SK-N-SH (cell line): ENCODE data around the gene ELFN2.

Experiments used
- CTCF ChIP-seq: fragments of 200-600 bp; sonication (generic); IDR thresholded peaks from 2 replicates; pipeline ENCODE4 v1.6.1; 2017; ENCODE audit warnings: antibody characterized with exemption, mild to moderate bottlenecking, moderate library complexity
- EP300 ChIP-seq, 2 experiments: IDR thresholded peaks; 2 replicates each; pipeline versions ENCODE4 v1.4.0 to v1.6.1; 2012; ENCODE audit warnings: borderline replicate concordance in 1 of 2, low read depth in 1 of 2, low read length in 1 of 2
- EZH2phosphoT487 ChIP-seq: fragments of 200-600 bp; sonication (generic); IDR thresholded peaks from 2 replicates; pipeline ENCODE4 v1.6.1; 2017; ENCODE audit warnings: low read depth, mixed run types, mild to moderate bottlenecking, antibody characterized with exemption, moderate library complexity, borderline replicate concordance
- FOXJ3 ChIP-seq: sonication (generic); formaldehyde crosslinking; IDR thresholded peaks from 2 replicates; pipeline ENCODE4 v1.5.1; 2020; ENCODE audit warnings: mild to moderate bottlenecking, missing genetic modification reagents
- IRF3 ChIP-seq: fragments of 150-350 bp; IDR thresholded peaks from 2 replicates; pipeline ENCODE4 v1.6.1; 2016; ENCODE audit warnings: mild to moderate bottlenecking, low read depth, low read length
- MAX ChIP-seq: IDR thresholded peaks from 2 replicates; pipeline ENCODE4 v1.4.0; 2012; ENCODE audit warnings: low read depth
- PBX3 ChIP-seq: IDR thresholded peaks from 2 replicates; pipeline ENCODE4; 2012
- RAD21 ChIP-seq: IDR thresholded peaks from 2 replicates; pipeline ENCODE4 v1.6.1; 2012; ENCODE audit warnings: mild to moderate bottlenecking, low read length
- SMC3 ChIP-seq: IDR thresholded peaks from 2 replicates; pipeline ENCODE4 v1.6.1; 2012; ENCODE audit warnings: low read depth, low read length, improper control_type of control experiment
- TAF1 ChIP-seq: IDR thresholded peaks from 2 replicates; pipeline ENCODE4 v1.6.1; 2012; ENCODE audit warnings: low read depth, mild to moderate bottlenecking, low read length, moderate library complexity, borderline replicate concordance
- TCF12 ChIP-seq: IDR thresholded peaks from 2 replicates; pipeline ENCODE4 v1.4.0; 2012
- TEAD4 ChIP-seq: IDR thresholded peaks from 2 replicates; pipeline ENCODE4 v1.4.0; 2012; ENCODE audit warnings: mild to moderate bottlenecking, borderline replicate concordance; ENCODE audit not compliant: insufficient read depth
- USF1 ChIP-seq: IDR thresholded peaks from 2 replicates; pipeline ENCODE4 v1.4.0; 2012; ENCODE audit warnings: low read depth, borderline replicate concordance
- ZBTB33 ChIP-seq: IDR thresholded peaks from 2 replicates; pipeline ENCODE4 v1.4.0; 2012; ENCODE audit warnings: low read depth, borderline replicate concordance

GRCh38 chr22:37427135-37427710, at the start of gene ELFN2:
- no peak for TF ChIP-seq CTCF
- TF ChIP-seq IRF3 = no peak
- no peak for TF ChIP-seq TCF12
- TF ChIP-seq EP300 (IDR thresholded peaks at IDR 0.05; ENCODE audit: borderline replicate concordance in 1 of 2, low read depth in 1 of 2, low read length in 1 of 2) = no peak
- TF ChIP-seq PBX3 = no peak
- TF ChIP-seq USF1 = no peak
- no peak for TF ChIP-seq TEAD4
- no peak for TF ChIP-seq EZH2phosphoT487
- no peak for TF ChIP-seq SMC3
- no peak for TF ChIP-seq ZBTB33
- TF ChIP-seq RAD21 = no peak
- TF ChIP-seq MAX = no peak
- no peak for TF ChIP-seq FOXJ3
- no peak for TF ChIP-seq TAF1
